Stimulated activated naive CD8-positive, alpha-beta T cell treated with anti-CD3 and anti-CD28 coated beads, Interleukin-15, Interleukin-2, amounts not matched to agents 100 U/mL and 50 U/mL, for 24 hours (primary cell): ENCODE measurements around the gene FADS2.
"Not testable (repeated sequence)": the region's sequence is repeated elsewhere in the genome, so short reads cannot be mapped to it uniquely, and the experiment has no call there.

Experiments used
- ATAC-seq: fragments of 150-1000 bp; cut with Tn5 transposase; one replicate; pipeline ENCODE4 v1.10.0; 2021
- DNase-seq: peaks from one replicate; pipeline ENCODE4 v3.0.0; 2021

FADS2 gene

DNA sequence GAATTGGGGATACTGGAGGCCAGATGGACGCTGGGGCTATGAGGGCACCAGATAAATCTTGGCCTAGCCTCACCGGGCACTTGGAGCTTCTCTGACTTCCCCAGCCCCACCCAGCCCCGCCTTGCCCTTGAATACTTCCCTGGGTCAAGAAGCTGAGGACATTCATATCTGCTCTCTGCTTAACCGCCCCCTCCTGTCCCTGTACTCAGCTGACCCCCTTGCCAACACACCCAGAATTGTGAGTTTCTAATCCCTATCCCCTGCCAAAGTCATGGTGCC is 41.3 kb downstream of the FADS2 start:
- ATAC-seq (no peak), DNase-seq (no peak)

DNA sequence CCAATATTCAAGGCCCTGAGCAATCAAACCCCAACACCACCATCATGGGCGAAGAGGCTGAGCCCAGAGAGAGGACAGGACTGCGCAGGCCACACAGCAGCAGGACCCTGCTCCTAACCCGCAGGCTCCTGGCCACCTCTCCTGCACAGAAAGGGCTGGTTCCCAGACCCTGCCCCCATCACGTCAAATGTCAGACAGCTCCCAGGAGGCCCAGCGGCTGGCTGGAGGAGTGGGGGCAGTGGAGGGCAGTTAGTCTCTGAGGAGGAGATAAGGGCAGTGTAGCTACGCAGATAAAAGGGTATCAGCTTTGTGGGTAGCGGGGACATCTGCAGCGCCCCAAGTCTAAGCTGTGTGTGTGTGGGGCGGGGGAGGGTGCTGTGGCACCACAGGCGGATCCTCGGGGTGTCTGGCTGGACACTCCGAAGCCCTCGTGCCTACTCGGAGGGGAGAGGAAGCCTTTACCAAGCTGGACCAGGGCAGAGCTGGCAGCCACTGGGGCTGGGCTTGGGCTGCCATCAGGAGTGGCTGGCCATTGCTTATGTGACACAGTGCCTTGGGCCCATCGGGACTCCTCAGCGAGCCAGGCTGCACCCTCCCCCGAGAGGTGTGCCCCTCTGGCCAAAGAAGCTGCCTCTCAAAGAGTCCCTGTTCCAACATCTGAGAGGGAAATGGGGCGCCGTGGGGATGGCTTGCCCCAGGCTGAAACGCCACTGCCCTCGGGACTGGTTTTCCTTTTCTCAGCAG is 41.8 kb downstream of the FADS2 start:
- no peak for ATAC-seq
- no peak for DNase-seq

DNA sequence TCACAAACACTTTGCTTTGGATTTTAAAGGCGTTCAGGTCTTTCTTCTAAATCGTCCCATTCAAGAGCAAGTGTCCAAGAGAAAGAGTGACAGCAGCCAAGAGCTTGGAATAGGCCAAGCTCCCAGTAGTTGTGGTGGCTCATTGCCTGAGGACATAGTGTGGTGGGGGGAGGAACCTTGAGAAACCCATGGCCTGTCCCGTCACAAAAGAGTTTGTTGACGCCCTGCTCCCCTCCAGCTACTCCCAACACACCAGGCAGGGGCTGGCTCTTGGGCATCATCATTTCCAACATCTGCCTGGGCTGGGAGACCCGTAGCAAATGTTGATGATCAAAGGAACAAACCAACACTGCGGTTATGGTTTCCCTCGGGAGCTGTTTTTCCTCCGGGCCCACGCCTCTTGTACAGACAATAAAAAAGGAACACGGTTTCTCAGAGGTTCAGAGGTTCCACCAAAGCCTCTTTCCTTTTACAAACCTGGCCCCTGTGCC is 42.5 kb downstream of the FADS2 start:
- DNase-seq = no peak
- ATAC-seq = no peak

DNA sequence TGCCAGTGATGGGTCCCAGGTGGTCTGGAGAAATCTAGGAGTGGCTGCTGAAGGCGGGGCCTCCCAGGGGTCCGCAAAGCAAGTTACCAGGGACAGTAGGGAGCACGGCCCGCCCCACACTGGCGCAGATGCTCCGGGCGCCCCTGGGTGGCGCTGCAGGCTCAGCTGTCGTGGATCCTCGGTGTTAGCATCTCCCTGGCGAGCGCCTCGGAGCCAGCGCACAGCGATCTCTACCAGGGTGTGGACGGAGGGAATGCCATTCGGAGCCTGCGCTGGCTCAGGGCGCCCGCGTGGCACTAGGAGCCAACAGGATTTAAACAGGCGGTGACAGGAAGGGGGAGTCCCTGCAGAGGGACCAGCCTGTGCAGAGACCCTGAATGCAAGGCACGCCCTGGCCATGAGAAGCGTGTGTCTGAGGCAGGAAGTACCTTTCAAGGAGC is 43.1 kb downstream of the FADS2 start:
- DNase-seq = peak; percentile 80
- peak; percentile 90 for ATAC-seq

DNA sequence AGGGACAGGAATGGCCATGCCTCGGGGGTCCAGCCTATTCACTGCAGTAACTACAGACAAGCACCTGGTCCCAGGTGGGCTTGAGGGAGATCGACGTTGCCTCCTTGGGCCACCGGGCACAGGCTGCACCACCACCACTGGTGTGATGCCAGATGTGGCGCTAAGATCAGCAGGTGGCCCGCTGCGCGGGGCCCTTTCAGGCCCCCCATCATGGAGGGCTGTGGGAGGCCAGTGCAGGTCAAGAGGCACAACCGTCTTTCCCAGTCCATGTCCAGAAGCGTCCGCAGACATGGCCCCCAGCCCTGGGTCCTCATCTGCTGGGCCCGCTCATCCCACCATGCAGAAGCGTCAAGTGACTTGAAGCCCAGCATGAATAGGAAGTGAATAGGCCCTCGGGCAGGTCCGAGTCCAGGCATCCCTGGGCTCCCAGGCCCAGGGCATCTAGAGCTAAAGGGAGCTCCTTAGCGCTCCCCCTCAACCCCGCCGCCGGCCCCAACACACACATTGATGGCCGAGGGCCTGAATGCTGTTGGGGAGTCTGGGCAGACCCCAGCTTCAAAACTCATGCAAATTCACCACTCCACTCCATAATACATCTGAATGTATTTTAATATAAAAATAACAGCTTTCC is 45.0 kb downstream of the FADS2 start:
- ATAC-seq (no peak), DNase-seq (no peak)

DNA sequence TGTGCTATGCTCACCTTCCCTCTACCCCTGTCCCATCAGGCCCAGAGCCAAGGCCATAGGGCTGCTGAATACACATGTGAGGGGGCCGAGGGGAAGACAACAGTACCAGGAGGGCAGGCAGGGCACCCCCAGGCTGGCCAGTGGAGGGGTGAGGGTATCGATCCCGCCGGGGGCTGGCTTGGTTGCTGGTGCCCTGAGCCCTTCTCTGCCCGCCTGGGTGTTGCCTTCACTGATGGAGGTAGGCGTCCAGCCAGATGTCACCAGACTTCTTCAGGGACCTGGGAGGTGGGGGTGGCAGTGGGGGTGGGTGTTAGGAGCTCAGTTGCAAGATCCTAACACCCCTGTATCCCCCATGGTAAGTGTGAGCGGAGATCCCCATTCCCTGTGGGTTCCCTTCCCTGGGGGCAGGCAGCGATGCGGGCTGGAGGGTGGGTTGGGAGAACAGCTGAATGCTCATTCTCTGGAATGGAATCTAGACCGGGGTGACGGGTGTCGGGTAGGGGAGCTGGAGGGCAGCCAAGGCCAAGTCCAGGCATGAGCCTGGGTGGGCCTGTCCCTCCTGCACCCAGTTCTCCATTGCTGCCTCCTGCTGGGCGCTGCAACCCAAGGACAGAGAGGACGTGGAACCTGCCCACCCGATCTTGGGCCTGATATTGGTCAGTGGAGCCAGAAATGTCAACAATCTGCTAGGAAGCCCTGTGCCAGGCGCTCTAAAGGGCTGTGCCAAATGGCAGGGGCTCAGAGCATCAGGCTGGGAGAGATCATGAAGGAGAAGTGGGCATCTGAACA is 45.7 kb downstream of the FADS2 start:
- no peak for DNase-seq

DNA sequence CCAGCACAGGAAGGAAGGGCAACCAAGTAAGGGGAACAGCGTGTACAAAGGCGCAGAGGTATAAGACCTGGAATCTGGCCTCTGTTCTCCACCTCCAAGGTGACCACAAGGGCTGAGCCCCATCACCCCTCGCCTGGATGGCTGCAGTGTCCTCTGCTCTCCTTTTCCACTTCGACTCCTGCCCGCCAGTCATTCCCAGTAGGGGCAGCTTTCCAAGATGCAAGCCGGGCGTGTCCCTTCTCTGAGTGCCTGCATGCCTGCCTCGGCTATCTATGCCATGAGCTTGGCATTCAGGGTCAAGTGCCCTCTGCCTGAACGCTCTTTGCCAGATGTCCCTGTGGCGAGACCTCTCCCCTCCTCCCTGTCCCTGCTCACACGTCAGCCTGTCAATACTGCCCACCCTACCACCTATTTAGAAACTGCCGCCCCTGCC is 46.3 kb downstream of the FADS2 start:
- ATAC-seq (no peak), DNase-seq (no peak)

More for the DNA sequence above, 45.7 kb downstream of the FADS2 start:
- no peak for ATAC-seq

DNA sequence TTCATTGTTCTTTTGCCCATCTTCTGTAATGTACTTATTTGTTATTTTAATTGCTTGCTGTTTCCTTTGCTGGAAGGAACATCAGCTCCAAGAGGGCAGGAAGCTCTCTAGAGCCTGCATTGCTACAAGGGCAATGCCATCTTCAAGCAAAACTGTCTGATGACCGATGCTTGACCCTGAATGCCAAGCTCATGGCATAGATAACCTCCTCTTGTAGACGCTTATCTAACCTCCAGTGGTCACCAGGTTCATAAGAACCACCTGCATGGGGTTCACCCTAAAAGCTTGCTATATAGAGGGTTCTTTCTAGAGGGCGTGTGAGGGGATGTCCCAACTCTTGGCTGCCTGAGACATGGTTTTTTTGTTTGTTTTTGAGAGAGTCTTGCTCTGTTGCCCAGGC is 46.8 kb downstream of the FADS2 start:
- ATAC-seq (no peak), DNase-seq (no peak)

DNA sequence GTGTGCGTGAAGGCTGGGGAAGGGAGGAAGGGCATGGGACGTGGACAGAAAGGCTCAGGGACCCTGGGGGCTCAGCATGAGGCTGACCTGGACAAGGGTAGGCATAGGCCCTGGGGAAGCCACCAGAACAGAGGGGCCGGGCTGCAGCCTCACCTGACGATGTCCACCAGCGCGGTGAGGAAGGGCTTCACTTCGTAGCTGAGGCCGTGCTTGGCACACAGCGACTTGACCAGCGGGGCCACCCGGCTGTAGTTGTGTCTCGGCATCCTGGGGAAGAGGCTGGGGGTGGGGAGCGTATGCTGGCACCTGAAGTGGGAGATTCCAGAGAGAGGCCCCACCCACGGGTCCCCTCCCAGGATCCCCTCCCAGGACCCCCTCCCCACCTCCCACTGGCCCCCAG is 47.6 kb downstream of the FADS2 start:
- DNase-seq (no peak), ATAC-seq (no peak)

DNA sequence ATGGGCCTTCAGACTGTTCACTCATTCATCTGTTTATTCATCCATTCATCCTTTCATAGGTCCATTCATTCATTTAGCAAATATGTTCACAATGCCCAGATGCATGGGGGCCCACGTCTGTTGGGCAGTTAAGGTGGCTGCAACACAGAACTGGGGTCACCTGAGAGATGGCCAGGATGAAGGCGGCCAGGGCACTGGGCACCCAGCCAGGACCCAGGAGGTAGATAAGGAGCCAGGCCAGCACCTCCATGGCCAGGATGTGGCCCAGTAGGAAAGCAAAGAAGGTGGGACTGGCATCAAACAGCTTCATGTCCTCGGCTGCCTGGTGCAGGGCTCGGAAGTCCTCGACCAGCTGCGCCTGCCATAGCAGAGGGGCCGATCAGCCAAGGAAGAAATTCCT is 51.1 kb downstream of the FADS2 start:
- ATAC-seq (no peak), DNase-seq (no peak)

DNA sequence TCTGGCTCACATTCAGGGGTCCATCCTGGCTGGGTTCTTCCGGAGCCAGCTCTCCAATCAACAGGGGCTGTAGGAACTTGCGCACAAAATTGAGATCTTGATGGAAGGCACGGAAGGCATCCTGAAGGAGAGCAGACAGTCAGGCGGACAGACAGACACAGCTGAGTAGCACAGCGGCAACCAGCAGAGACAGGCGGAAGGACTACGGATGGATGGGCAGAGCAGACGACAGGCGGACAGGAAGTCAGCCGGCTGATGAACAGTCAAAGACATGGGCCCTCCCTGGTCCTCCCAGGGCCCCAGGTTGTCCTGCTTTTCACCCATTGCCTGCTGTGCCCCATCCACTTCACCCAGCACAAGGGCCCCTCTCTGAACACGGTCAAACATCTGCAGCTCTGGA is 51.9 kb downstream of the FADS2 start:
- no peak for DNase-seq
- ATAC-seq = no peak

DNA sequence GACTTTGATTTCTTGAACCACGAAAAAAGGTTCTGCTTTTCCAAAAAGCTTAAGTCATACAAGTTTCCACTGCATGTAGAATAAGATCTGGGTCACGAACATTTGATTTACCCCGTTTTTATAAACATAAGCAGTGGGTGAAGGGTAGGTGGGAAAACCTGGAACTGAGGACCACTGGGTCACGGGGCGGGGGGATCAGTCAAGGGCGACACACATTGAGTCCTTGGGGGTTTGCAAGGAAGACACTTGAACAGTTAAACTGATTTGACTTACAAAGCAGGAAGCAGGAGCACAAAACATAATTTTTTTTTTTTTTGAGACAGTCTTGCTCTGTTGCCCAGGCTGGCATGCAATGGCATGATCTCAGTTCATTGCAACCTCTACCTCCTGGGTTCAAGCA is 52.4 kb downstream of the FADS2 start:
- DNase-seq = no peak
- no peak for ATAC-seq

DNA sequence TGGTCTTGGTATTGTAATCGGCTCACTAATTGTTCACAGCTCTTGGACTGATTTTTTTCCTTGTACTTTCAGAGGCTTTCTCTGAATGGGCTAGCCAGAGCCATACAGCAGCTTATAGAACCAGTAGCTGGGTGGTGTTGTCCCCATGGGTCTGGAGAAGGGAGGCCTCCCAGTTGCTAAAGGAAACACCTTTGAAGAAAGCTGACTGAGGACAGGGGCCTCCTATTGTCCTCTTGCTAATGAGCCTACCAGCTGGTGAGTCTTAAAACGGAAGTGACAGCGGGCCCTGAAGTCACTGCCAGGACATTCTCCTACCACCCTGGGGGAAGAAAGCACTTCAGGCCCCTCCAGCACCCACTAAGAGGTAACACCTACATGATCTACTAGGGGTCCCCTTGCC is 53.3 kb downstream of the FADS2 start:
- DNase-seq = no peak
- ATAC-seq = no peak

DNA sequence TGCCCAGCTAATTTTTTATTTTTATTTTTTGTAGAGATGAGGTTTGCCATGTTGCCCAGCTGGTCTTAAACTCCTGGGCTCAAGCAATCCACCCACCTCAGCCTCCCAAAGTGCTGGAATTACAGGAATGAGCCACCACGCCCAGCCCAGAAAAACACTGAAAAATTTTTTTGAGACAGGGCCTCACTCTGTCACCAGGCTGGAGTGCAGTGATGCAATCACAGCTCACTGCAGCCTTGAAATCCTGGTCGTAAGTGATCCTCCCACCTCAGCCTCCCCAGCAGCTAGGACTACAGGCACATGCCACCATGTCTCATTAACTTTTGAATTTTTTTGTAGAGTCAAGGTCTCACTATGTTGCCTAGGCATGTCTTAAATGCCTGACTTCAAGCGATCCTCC is 54.2 kb downstream of the FADS2 start:
- not testable (repeated sequence) for ATAC-seq, DNase-seq

DNA sequence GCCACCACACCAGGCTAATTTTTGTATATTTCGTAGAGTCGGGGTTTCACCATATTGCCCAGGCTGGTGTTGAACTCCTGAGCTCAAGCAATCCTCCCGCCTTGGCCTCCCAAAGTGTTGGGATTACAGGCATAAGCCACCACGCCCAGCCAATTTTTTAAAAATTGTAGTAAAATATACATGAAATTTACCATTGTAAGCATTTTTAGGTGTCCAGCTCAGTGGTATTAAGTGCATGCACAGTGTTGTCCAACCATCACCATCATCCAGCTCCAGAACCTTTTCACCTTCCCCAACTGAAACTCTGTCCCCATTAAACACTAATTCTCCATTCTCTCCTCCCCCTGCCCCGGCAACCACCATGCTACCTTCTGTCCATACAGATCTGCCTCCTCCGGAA is 54.8 kb downstream of the FADS2 start:
- no peak for ATAC-seq
- no peak for DNase-seq

DNA sequence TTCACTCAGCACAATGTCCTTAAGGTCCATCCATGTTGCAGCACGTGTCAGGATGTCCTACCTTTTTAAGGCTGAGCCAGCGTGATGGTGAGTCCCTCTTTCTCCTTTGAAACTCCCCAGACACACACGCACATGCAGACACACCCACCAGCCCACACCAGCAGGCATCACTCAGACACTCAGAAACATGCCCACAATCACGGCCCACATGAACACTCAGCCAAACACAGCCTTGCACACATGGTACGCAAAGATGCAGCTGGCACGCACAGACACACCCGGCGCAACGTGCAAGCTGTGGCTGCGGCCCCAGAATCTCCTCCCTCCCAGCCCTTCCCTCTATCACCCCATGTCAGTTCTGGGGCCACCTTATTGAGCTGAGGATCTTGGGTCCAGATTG is 55.2 kb downstream of the FADS2 start:
- DNase-seq = no peak

DNA sequence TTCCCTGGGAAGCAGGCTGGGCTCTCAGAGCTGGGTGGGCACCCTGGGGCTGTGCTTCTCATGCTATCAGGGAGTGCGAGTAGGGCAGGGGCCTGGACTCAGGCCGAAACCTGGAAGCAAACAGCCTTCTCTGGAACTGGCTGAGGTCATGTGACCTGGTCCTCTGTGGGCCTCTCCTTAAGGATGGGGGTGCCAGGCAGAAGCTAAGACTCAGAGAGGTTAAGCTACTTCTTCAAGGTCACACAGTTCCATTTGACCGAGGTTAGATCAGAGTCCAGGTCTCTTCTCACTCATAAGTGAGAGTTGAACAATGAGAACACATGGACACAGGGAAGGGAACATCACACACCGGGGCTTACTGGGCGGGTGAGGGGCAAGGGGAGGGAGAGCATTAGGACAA is 55.8 kb downstream of the FADS2 start:
- DNase-seq (no peak), ATAC-seq (no peak)

More for the DNA sequence above, 55.2 kb downstream of the FADS2 start:
- no peak for ATAC-seq

DNA sequence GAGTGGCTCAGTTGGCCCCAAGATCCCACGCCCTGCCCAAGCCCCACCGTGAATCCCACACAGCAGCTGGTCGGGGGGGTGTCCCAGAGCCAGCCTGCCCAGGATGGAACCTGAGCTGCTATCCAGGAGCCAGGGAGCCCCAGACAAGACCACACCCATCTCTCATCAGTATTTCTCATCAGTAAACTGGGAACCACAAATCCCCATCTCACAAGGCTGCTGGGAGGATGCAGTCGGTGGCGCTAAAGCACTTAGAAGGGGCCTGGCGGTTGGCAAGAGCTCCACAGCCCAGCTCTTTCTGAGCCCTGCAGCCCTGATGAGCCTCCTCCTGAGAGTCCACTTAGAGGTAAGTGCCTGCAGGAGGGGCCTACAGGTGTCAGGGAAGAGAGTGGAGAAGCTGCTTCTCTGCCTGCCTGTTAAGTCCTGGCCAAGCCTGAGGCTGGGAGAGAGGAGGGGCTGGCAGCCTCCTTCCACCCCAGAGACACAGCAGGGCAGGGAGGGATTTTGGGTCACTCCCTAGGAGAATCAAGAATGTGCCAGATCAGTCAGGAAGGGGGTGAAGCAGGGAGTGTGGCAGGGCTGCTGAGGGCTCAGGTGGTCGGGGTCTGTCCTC is 57.2 kb downstream of the FADS2 start:
- ATAC-seq (no peak), DNase-seq (no peak)

DNA sequence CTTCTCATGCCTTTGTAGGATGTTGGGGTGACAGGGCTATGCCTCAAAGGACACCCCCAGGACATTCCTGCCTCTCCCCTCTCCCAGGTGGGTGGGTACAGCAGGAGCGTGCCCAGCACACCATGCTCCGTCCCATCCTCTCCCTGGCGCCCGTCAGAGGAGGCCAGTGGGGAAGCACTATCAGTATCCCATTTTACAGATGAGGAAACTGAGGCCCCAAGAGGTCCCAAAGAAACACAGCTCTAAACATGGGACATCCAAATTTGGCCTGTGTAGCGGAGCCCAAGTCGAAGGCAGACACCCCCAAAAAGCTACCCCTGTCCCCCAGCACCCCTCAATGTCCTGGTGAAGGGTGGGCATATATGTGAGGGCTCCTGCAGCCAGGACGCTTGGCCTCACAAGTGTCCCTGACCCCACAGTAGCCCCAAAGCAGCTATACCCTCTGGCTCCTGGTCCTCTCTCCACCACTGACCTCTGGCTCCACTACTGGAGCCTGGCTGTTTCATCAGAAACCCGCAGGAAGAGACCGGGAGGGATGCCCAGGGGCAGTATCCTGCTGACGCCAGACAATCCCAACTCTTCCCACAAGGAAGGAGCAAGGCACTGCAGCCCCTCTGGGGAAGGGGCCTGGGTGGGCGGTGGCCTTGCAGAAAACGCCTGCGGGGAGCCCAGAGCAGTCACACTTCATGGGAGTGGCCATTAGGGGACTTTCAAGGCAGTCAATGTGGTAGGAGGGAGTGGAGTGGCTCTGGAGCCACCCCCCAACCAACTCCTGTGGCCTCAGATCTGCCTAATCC is 57.9 kb downstream of the FADS2 start:
- DNase-seq (no peak), ATAC-seq (no peak)

DNA sequence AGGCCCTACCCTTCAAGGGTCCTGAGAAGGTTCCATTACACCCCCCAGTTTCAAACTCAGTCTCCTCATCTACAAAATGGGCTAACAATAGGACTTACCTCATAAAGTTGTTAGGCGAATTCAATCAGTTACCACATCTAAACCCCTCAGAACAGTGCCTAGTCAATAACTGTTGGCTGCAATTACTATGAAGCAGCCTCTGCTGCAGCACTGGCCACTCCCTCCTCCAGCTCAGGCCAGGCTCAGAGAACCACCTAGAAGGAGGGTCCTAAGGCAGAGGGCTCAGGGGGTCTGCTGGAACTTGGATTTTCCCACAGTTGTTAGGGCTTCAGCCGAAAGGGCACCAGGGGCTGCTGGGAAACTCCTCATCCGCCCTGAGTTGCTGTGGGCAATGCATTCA is 58.5 kb downstream of the FADS2 start:
- ATAC-seq (no peak), DNase-seq (no peak)

DNA sequence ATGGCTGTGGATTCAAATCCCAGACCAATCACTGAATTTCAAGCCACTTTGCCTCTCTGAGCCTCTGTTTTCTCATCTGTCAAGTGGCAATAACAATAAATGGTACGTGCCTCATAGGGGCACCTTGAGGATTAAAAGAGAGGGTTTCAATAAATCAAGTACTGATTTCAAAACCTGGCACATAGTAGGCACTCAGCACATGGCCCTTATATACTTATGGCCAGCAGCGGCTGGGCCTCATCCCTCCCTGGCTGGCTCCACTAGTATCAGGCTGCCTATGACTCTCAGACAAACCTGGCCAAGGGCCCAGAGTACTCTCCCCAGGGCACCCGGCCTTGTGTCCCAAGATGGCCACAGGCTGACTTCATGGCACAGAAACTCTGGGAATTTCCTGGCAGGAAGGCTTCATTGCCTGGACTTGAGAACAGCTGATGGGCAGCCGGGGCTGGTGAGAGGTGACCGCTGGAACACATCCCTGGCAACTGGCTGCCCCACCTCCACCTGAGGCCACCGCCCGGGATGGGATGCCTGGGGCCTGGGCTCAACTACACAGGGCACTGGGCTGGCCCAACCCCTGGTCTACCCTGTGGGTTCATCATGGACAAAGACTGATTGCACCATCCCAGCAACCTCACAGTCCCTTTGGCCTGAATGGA is 59.9 kb downstream of the FADS2 start:
- ATAC-seq (no peak), DNase-seq (no peak)
